ENCODE data around the gene EVC.
"Not testable (repeated sequence)": the region's sequence is repeated elsewhere in the genome, so short reads cannot be mapped to it uniquely, and the experiment has no call there.

EVC gene

DNA sequence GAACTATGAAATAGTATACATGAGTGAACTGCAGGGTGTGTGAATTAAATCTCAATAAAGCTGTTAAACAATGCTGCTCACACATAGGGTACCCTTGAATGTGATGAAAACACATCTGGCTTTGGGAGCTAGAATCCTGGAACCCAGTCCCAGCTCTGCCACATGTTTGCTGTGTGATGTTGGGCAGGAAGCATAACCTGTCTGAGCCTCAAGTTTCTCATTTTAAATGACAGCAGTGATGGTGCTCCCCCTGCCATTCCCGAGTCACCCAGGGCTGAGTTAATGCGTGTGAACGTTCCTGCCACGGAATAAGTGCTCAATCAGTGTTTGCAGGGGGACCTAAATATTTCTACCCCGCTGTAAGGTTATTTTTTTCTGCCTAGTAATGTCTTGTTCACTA lies 10.9 kb downstream of the EVC start:
- Histone ChIP-seq H3K36me3 (peaks cover 9 to 71% (median 31%) of the 10 kb centered on the region in 3 donors), H3K27ac (no peak overlapping the region), H3K9me3 (no peaks in the 10 kb centered on the region), H3K4me1 (no peaks in the 10 kb centered on the region), H3K27me3 (no peaks in the 10 kb centered on the region), H3K4me3 (no peak overlapping the region)
- no peak for DNase-seq
- intact Hi-C loops (cut with DNase I; ENCODE audit: low total_unique reads): no loop called here
- TF ChIP-seq CTCF (IDR thresholded peaks at IDR 0.05): no peak

- Histone ChIP-seq H3K27ac (no peak overlapping the region), H3K4me1 (no peaks in the 10 kb centered on the region), H3K4me3 (no peak overlapping the region), H3K9me3 (no peaks in the 10 kb centered on the region), H3K36me3 (peaks cover 9 to 71% (median 31%) of the 10 kb centered on the region in 3 donors), H3K27me3 (no peaks in the 10 kb centered on the region)
- intact Hi-C loops (cut with DNase I; ENCODE audit: low total_unique reads): no loop called here
- DNase-seq: no peak
- no peak for TF ChIP-seq CTCF (IDR thresholded peaks at IDR 0.05)
Measured at GRCh38 chr4:5722328-5722727, 11.3 kb downstream of the EVC start.

GRCh38 chr4:5724377-5724776 lies 13.4 kb downstream of the EVC start:
- TF ChIP-seq CTCF (IDR thresholded peaks at IDR 0.05): no peak
- no peak for DNase-seq
- no peaks in the 10 kb centered on the region for H3K27me3 ChIP-seq
- peaks cover 14 to 70% (median 33%) of the 10 kb centered on the region in 3 donors for H3K36me3 ChIP-seq
- intact Hi-C loops (cut with DNase I; ENCODE audit: low total_unique reads): no loop called here
- H3K9me3 ChIP-seq: no peaks in the 10 kb centered on the region
- no peaks in the 10 kb centered on the region for H3K4me1 ChIP-seq
- no peak overlapping the region for H3K27ac ChIP-seq
- no peak overlapping the region for H3K4me3 ChIP-seq

- H3K4me3 ChIP-seq; H3K27me3 ChIP-seq; H3K4me1 ChIP-seq; H3K9me3 ChIP-seq; DNase-seq; H3K27ac ChIP-seq; intact Hi-C loops (cut with DNase I; ENCODE audit: low total_unique reads): not testable (repeated sequence)
- H3K36me3 ChIP-seq: peaks cover 36 to 73% (median 61%) of the 10 kb centered on the region in 3 donors
Measured at GRCh38 chr4:5728412-5728811, 17.4 kb downstream of the EVC start.

DNA sequence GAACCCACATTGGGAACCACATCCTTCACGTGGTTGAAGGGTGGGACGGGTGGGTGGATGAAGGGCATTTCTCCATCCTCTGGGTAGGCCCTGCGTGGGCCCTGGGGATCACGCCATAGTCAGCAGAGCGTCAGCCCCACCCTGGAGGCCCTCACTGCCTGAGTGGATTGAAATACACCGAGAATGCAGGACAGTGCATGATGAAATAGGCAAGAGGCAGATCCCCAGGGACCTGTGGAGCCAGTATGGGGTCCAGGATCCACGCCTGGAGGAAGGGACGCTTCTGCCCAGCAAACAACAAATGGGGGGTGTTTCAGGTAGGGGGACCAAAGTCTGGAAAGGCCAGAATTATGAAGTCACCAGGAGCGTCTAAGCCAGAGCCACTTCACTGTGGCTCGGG lies 19.4 kb downstream of the EVC start:
- H3K27me3 ChIP-seq: no peaks in the 10 kb centered on the region
- no peak overlapping the region for H3K4me3 ChIP-seq
- DNase-seq: no peak
- no peak for TF ChIP-seq CTCF (IDR thresholded peaks at IDR 0.05)
- H3K4me1 ChIP-seq: no peaks in the 10 kb centered on the region
- H3K27ac ChIP-seq: no peak overlapping the region
- peaks cover 47 to 74% (median 66%) of the 10 kb centered on the region in 3 donors for H3K36me3 ChIP-seq
- no peaks in the 10 kb centered on the region for H3K9me3 ChIP-seq
- intact Hi-C loops (cut with DNase I; ENCODE audit: low total_unique reads): no loop called here

DNA sequence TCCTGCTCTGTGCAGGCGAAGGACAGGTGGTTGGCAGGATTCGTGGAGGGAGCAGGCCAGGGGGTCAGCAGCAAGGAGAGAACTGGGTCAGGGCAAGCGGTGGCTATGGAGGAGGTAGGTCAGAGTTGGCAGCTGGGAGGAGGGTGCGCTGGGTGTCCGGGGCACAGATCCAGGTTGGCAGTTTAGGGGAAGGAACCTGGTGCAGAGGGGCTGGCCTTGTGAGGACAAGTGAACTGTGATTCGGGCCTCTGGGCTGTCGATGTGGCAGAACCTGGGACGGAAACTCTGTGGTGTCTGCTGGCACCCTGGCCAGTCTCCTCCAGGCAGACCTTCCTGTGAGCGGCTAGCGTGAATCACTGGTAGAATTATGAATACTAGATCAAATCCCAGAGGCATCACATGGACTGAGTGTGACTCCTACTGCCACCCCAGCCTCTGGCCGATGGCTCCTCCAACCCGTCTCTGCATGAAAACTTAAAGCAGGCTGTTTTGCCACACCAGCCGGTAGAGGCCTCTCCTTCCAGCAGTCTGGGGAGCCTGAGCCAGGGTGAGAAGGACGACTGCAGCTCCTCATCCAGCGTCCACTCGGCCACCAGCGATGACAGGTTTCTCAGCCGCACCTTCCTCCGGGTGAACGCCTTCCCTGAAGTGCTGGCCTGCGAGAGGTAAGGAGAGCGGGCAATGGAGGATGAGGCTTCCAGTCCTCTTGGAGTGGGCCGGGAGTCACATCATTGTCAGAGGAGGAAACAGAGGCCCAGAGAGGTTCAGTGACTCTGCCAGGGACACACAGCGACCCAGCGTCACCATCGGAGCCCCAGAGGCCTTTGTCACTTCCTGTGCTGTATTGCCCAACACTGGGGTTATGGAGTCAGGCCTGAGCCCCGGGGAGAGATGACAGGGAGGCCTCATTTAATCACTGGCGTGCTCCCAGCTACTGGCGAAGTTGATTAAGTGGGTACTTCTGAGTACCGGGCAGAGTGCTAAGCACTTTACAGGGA lies 20.3 kb downstream of the EVC start:
- Histone ChIP-seq H3K36me3 (peaks cover 55 to 75% (median 68%) of the 10 kb centered on the region in 3 donors), H3K27ac (no peak overlapping the region)
- no peak for TF ChIP-seq CTCF (IDR thresholded peaks at IDR 0.05)

More for the DNA sequence above, 20.3 kb downstream of the EVC start:
- intact Hi-C loops (cut with DNase I; ENCODE audit: low total_unique reads): no loop called here
- H3K4me3 ChIP-seq: no peak overlapping the region
- no peaks in the 10 kb centered on the region for H3K9me3 ChIP-seq
- no peaks in the 10 kb centered on the region for H3K4me1 ChIP-seq
- H3K27me3 ChIP-seq: no peaks in the 10 kb centered on the region
- no peak for DNase-seq
